A673 (cell line): ENCODE results near the gene HID1. TPM values are rescaled to one million over a fixed set of nuclear protein-coding genes. Genes with fewer than 3 reads are reported as not detected.

Experiments
- BruUV-seq: library from RNA; stranded (reverse); fragments of 400-500 nt; replicated peaks from 2 replicates; lab custom pipeline; 2021; lab: Mats Ljungman, UMichigan
- CTCF ChIA-PET: fragments of 300-600 bp; sonication (Branson Sonifier 250); formaldehyde crosslinking; loops from one replicate; lab custom pipeline; 2022; ENCODE audit warnings: antibody characterized with exemption; lab: Charles Lee
- POLR2A ChIA-PET: fragments of 300-600 bp; sonication (Branson Sonifier 250); formaldehyde crosslinking; loops from one replicate; lab custom pipeline; 2022; ENCODE audit warnings: antibody characterized with exemption; ENCODE audit not compliant: low non-redundant PET; lab: Charles Lee
- DNase-seq: peaks from one replicate; pipeline ENCODE4 v3.0.0-alpha.2; 2015; ENCODE audit warnings: low spot score
- H3K27ac ChIP-seq: fragments of 200-600 bp; sonication (generic); 2 replicates; pipeline ENCODE4 v1.5.1; 2016; ENCODE audit warnings: mixed run types, low read depth, mild to moderate bottlenecking, mixed read lengths, antibody characterized with exemption, low read length; ENCODE audit not compliant: poor library complexity, severe bottlenecking
- H3K27me3 ChIP-seq: fragments of 200-600 bp; sonication (generic); replicated peaks from 2 replicates; pipeline ENCODE4 v1.6.1; 2017; ENCODE audit warnings: mixed run types, low read depth, mild to moderate bottlenecking, mixed read lengths, antibody characterized with exemption, low read length; ENCODE audit not compliant: insufficient read depth, poor library complexity
- H3K36me3 ChIP-seq: fragments of 200-600 bp; sonication (generic); 2 replicates; pipeline ENCODE4 v1.6.1; 2016; ENCODE audit warnings: mixed run types, mild to moderate bottlenecking, mixed read lengths, antibody characterized with exemption, low read length; ENCODE audit not compliant: insufficient read depth, poor library complexity, severe bottlenecking
- H3K4me1 ChIP-seq: fragments of 200-600 bp; sonication (generic); 2 replicates; pipeline ENCODE4 v1.6.1; 2017; ENCODE audit warnings: mixed run types, mild to moderate bottlenecking, mixed read lengths, antibody characterized with exemption, low read length; ENCODE audit not compliant: insufficient read depth, poor library complexity, severe bottlenecking
- H3K4me3 ChIP-seq: fragments of 200-600 bp; sonication (generic); 2 replicates; pipeline ENCODE4 v1.5.1; 2016; ENCODE audit warnings: low read depth, mixed run types, mild to moderate bottlenecking, mixed read lengths, low read length; ENCODE audit not compliant: poor library complexity, severe bottlenecking
- H3K9me3 ChIP-seq: fragments of 200-600 bp; sonication (generic); 2 replicates; pipeline ENCODE4 v1.6.1; 2016; ENCODE audit warnings: mixed run types, low read depth, mild to moderate bottlenecking, mixed read lengths, antibody characterized with exemption, low read length; ENCODE audit not compliant: poor library complexity, severe bottlenecking
- EZH2 ChIP-seq: fragments of 200-600 bp; sonication (generic); IDR thresholded peaks from 2 replicates; pipeline ENCODE4 v1.6.1; 2017; ENCODE audit warnings: borderline replicate concordance, low read depth, mild to moderate bottlenecking, mixed read lengths, antibody characterized with exemption, low read length; ENCODE audit not compliant: poor library complexity, severe bottlenecking
- intact Hi-C: fragments of 100-400 bp; cut with micrococcal nuclease; formaldehyde crosslinking; loops from one replicate; pipeline ENCODE4 v1.10.0; 2022; ENCODE audit not compliant: unreplicated experiment
- total RNA-seq: library from RNA; stranded (reverse); gene quantifications from 2 replicates; pipeline ENCODE4 v1.2.3, GENCODE V29; 2021
- TF ChIP-seq, protein P1 (sequence below): fragments of 300-800, 200-600 bp; sonication (generic); conservative IDR thresholded peaks from 2 replicates; pipeline ENCODE4 v1.5.1; 2017; ENCODE audit warnings: low read depth, mild to moderate bottlenecking, antibody characterized with exemption, low read length, moderate library complexity, mixed read lengths

HID1 gene
- total RNA-seq, 1 experiment from 2014 or later, result 1.2 TPM

DNA sequence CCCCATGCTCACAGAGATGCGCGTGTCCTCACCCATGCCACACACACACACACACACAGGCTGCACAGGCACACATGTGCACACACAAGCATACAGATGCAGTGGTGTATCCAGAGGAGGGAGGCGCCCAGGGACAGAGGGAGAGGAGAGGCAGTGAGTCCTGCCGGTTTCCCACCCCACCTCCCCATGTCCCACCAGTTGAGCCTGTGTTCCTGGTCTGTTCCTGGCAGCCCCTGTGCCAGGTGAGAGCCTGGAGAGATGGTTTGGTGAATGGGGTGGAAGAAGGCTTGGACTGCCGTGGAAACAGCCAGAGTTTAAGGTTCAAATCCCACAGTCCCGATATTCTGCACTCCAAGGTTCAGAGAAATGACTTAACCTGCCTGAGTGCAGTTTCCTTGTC is 68.9 kb downstream of the HID1 start:
- intact Hi-C loops, result no loop called here
- no TSS peak for BruUV-seq
- no peak for DNase-seq
- ChIA-PET CTCF (no interaction called here), POLR2A (no interaction called here)
- Histone ChIP-seq H3K9me3 (no peaks in the 10 kb centered on the region), H3K27me3 (peaks cover 20% of the 10 kb centered on the region), H3K4me3 (no peak overlapping the region), H3K36me3 (no peaks in the 10 kb centered on the region), H3K4me1 (no peaks in the 10 kb centered on the region), H3K27ac (no peak overlapping the region)
- no peak for TF ChIP-seq EZH2
- TF ChIP-seq, protein P1, sequence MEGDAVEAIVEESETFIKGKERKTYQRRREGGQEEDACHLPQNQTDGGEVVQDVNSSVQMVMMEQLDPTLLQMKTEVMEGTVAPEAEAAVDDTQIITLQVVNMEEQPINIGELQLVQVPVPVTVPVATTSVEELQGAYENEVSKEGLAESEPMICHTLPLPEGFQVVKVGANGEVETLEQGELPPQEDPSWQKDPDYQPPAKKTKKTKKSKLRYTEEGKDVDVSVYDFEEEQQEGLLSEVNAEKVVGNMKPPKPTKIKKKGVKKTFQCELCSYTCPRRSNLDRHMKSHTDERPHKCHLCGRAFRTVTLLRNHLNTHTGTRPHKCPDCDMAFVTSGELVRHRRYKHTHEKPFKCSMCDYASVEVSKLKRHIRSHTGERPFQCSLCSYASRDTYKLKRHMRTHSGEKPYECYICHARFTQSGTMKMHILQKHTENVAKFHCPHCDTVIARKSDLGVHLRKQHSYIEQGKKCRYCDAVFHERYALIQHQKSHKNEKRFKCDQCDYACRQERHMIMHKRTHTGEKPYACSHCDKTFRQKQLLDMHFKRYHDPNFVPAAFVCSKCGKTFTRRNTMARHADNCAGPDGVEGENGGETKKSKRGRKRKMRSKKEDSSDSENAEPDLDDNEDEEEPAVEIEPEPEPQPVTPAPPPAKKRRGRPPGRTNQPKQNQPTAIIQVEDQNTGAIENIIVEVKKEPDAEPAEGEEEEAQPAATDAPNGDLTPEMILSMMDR, result no peak

DNA sequence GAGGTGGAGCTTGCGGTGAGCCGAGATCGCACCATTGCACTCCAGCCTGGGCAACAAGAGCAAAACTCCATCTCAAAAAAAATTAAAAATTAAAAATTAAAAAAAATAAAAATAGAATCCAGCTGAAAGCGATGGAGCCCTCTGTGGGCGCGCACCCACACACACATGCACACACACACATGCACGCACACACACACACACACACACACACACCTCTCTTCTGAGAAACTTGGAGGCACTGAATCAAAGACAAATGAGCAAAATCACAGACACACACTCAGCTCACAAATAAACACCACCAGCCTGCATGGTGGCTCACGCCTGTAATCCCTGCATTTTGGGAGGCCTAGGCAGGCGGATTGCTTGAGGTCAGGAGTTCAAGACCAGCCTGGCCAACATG is 69.5 kb downstream of the HID1 start:
- CTCF ChIA-PET, result no interaction called here
- no peak for DNase-seq
- intact Hi-C loops, result no loop called here
- POLR2A ChIA-PET, result no interaction called here
- Histone ChIP-seq H3K27ac (no peak overlapping the region), H3K4me3 (no peak overlapping the region), H3K36me3 (no peaks in the 10 kb centered on the region), H3K9me3 (no peaks in the 10 kb centered on the region), H3K27me3 (peaks cover 22% of the 10 kb centered on the region), H3K4me1 (no peaks in the 10 kb centered on the region)
- TF ChIP-seq, protein P1, result no peak
- no peak for TF ChIP-seq EZH2
- BruUV-seq, result no TSS peak

DNA sequence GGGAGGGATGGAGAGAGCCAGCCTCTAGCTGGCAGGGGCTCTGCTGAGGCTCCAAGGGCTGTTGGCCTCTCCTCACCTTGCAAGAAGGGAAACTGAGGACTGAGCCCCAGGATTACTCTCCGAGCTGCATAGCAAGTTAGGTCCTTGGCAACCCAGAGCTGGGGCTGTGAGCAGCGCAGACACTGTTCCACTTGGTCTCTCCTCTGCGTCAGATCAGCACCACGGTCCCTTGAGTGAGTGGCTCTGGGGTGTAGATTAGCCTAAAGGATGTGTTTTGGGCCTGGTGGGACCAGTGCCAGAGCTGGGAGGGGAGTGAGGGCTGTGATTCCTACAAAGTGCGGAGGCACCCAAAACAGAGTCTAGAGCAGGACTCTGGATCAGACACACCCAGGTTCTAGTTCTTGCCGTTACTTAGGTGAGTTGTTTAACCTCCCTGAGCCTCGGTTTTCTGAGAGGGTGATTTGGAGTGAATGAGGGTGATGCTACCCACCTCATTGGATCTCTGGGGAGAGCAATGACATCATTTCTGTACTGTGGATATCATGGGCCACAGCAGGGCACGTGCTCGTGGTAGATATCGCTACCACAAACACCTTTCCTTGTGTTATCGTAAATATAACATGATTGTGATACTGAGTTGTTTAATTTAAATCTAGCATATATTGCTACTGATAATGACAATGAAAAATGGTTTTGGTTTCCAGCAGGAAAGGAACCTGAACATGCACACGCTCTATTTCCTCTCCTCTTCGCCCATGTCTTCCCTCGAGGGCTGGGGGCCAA is 71.0 kb downstream of the HID1 start:
- TF ChIP-seq EZH2, result no peak
- TF ChIP-seq, protein P1, result no peak
- no TSS peak for BruUV-seq
- Histone ChIP-seq H3K4me1 (no peaks in the 10 kb centered on the region), H3K27ac (no peak overlapping the region), H3K9me3 (no peaks in the 10 kb centered on the region), H3K27me3 (peaks cover 32% of the 10 kb centered on the region), H3K4me3 (no peak overlapping the region), H3K36me3 (no peaks in the 10 kb centered on the region)
- DNase-seq, result no peak
- POLR2A ChIA-PET, result no interaction called here
- CTCF ChIA-PET, result no interaction called here
- intact Hi-C loops, result no loop called here

Other genes starting within 250 kb of the HID1 start
- gene RAB37, start 235.5 kb downstream of the HID1 start, total RNA-seq, result not detected in 2 replicates
- gene NHERF1, start 224.1 kb downstream of the HID1 start, total RNA-seq, result 33.8 and 47.9 TPM in 2 replicates
- 55.6 and 60.6 TPM in 2 replicates for gene NAT9, start 196.4 kb downstream of the HID1 start, total RNA-seq
- 0.09 and 0.24 TPM in 2 replicates for gene GRIN2C, start 112.9 kb downstream of the HID1 start, total RNA-seq
- 17.8 and 22.3 TPM in 2 replicates for gene FDXR, start 99.8 kb downstream of the HID1 start, total RNA-seq
- gene FADS6, start 79.1 kb downstream of the HID1 start, total RNA-seq, result not detected in 2 replicates
- gene USH1G, start 49.5 kb downstream of the HID1 start, total RNA-seq, result not detected in 2 replicates
- not detected in 2 replicates for gene OTOP2, start 48.5 kb downstream of the HID1 start, total RNA-seq
- not detected in 2 replicates for gene OTOP3, start 36.9 kb downstream of the HID1 start, total RNA-seq
- gene CDR2L, start 14.9 kb upstream of the HID1 start, total RNA-seq, result 5.8 and 7.6 TPM in 2 replicates
- 59.9 and 61.4 TPM in 2 replicates for gene MRPL58, start 39.9 kb upstream of the HID1 start, total RNA-seq
- gene ATP5PD, start 74.2 kb upstream of the HID1 start, total RNA-seq, result 291 and 311 TPM in 2 replicates
- 25.6 and 25.7 TPM in 2 replicates for gene KCTD2, start 74.5 kb upstream of the HID1 start, total RNA-seq
- gene SLC16A5, start 115.2 kb upstream of the HID1 start, total RNA-seq, result 0.80 and 3.1 TPM in 2 replicates
- gene ARMC7, start 137.2 kb upstream of the HID1 start, total RNA-seq, result 11.8 and 12.3 TPM in 2 replicates
- gene NT5C, start 159.0 kb upstream of the HID1 start, total RNA-seq, result 43.3 and 50.0 TPM in 2 replicates
- gene JPT1, start 181.8 kb upstream of the HID1 start, total RNA-seq, result 493 and 526 TPM in 2 replicates
- 681 and 703 TPM in 2 replicates for gene SUMO2, start 210.2 kb upstream of the HID1 start, total RNA-seq
- gene NUP85, start 232.9 kb upstream of the HID1 start, total RNA-seq, result 140 and 156 TPM in 2 replicates